GM12872 (cell line): Measurements from ENCODE around the gene PPM1D.

ENCODE experiments used
- TF ChIP-seq, protein P1 (sequence below): IDR thresholded peaks from 3 replicates; pipeline ENCODE4 v1.5.1; 2011; ENCODE audit warnings: low read depth, mild to moderate bottlenecking, low read length, moderate library complexity; ENCODE audit not compliant: insufficient read depth

PPM1D gene

DNA sequence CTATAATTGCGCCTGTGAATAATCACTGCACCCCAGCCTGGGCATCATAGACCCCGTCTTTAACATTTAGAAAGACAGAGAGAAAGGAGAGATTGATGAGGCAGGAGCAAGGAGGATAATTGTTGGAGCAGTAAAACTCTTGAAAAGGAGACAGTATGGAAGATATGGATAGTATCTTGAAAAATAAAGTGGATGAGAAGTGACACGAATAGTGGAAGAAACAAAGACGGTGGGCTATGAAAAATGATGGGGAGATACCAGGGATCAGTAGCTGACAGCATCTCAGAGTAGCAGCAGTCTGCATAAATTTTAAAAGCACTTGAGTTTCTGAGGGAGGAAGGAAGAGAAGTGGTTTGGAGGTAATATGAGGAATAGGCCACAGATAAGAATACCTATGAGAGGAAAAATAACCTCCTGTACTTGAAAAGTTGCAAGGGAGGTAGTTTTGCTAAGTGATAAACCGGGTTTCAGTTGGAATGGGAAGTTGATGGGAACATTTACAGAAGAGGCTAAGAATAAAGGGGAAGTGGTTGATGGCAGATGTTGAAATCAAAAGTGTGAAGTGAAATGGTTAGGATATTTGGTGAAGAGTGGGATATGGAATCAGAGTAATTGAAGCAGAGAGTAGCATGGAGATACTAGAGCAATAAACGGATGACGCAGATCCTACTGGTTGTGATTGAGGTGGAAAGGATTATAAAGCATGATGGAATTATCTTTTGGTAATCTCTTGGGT lies 1.8 kb upstream of the PPM1D start:
- TF ChIP-seq, protein P1, sequence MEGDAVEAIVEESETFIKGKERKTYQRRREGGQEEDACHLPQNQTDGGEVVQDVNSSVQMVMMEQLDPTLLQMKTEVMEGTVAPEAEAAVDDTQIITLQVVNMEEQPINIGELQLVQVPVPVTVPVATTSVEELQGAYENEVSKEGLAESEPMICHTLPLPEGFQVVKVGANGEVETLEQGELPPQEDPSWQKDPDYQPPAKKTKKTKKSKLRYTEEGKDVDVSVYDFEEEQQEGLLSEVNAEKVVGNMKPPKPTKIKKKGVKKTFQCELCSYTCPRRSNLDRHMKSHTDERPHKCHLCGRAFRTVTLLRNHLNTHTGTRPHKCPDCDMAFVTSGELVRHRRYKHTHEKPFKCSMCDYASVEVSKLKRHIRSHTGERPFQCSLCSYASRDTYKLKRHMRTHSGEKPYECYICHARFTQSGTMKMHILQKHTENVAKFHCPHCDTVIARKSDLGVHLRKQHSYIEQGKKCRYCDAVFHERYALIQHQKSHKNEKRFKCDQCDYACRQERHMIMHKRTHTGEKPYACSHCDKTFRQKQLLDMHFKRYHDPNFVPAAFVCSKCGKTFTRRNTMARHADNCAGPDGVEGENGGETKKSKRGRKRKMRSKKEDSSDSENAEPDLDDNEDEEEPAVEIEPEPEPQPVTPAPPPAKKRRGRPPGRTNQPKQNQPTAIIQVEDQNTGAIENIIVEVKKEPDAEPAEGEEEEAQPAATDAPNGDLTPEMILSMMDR, result no peak

DNA sequence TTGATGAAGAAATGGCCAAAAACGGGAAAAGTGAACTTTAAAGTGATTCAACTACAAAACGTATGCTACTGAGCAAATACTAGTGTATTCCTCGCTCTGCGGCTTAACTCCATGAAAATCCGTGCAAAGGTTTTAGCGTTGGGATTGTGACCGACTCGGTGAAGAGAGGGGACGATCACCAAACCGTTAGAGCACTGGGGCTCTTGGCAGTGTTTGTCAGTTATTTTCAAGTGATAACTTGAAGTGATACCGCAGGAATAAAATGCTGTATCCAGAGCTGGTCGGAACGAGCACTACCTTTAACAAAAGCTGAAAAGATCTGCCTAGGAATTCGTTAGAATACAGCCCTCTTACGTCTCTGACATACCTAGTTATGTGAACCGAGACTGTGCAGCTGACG lies 773 bp upstream of the PPM1D start:
- TF ChIP-seq, protein P1, result no peak

DNA sequence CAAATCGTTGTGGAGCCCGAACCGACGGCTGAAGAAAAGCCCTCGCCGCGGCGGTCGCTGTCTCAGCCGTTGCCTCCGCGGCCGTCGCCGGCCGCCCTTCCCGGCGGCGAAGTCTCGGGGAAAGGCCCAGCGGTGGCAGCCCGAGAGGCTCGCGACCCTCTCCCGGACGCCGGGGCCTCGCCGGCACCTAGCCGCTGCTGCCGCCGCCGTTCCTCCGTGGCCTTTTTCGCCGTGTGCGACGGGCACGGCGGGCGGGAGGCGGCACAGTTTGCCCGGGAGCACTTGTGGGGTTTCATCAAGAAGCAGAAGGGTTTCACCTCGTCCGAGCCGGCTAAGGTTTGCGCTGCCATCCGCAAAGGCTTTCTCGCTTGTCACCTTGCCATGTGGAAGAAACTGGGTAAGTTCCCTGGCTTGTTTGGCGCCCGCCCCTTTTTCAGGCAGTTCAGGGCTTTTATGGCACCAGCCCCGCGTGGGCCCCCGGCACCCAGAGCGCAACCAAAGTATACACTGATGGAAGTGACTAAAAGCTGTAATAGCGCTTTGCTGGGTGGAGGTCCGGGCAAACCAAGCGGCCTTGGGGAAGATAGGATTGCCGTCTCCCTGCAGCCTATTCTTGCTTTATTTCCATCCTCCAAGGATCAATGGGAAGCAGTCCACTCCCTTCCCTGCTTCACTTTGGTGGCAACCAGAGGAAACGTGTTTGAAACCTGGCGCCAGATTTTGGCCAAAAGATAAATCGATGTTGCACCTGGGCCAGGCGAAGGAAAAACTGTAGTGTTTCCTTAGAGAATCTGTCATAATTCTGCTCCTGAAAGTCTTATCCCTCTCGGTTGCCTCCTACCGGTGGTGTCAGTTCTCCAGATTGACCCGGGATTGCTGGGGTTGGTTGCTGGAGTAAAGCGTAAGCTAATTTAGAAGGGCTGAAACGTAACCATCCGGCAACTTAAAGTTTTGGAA lies 775 bp downstream of the PPM1D start:
- TF ChIP-seq, protein P1, result peak; percentile 80

DNA sequence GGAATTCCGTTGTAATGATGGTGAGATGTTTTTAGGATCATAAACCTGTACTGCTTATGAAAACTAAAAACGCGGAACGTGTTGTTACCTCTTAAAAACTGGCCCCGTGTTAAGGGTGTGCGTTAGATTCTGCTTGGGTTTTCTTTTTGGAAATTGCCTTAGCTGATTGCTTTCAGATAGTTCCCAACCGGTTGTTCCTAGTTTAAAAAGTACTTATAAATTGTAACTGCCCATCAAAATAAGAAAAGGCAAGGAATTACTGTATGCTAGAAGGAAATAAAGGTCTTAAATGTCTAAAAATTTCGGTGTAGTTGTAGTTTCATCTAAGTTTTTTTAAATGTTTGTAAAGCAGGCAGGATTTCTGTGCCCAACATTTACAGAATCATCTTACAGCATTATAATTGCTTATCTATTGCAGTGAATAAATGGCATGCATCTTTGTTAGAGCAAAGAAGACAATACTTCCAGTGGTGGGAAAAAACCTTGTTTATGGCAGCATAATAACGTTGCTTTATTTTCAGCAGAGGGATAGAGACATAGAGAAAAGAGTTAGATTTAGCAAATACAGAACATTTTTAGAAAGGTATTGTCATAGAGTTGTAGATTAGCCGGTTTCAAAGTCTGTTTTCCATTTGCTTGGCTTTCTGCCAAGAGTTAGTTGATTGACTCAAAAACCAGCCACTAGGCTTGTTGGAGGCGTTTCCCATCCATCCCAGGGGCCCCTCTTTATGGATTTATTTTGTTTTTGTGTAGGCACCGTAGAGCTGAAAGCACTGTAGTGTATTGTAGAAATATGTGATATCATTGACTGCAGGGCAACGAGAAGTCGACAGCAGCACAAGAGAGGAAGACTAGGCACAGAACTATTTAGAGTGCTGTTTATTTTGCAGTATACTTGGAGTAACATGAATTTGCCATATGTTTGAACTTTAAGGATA lies 1.7 kb downstream of the PPM1D start:
- TF ChIP-seq, protein P1, result no peak

DNA sequence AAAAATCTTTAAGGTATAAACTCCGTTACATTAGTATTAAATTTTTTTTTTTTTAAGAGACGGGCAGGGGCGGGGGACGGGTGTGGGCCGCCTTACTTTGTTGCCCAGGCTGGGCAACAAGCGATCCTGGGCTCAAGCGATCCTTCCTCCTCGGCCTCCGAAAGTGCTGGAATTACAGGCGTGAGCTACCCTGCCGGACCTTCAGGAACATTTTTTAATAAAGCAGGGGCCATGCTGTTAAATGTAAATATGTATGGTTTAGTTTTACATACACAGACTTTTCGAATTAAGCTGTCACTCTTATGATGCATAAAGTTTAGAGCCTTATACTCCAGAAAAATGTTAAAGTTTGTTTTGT lies 2.4 kb downstream of the PPM1D start:
- TF ChIP-seq, protein P1, result no peak

DNA sequence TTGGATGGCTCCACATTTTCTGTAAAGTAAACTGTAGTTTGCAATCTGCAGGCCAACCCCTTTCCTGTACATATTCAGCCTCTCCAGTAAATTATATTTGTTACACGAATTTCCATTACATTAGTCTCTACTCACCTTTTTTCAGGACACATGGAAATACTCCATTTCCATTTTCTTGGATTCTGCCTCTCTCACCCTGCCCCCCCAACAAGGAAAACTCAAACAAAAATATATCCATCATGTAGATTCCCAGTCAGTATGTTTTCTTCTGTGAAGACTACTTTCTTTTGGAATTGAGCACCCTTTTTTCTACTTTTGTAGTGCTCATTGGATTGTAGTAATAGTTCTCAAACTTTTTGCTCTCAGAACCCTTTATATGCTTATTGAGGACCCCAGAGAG lies 2.9 kb downstream of the PPM1D start:
- TF ChIP-seq, protein P1, result no peak

DNA sequence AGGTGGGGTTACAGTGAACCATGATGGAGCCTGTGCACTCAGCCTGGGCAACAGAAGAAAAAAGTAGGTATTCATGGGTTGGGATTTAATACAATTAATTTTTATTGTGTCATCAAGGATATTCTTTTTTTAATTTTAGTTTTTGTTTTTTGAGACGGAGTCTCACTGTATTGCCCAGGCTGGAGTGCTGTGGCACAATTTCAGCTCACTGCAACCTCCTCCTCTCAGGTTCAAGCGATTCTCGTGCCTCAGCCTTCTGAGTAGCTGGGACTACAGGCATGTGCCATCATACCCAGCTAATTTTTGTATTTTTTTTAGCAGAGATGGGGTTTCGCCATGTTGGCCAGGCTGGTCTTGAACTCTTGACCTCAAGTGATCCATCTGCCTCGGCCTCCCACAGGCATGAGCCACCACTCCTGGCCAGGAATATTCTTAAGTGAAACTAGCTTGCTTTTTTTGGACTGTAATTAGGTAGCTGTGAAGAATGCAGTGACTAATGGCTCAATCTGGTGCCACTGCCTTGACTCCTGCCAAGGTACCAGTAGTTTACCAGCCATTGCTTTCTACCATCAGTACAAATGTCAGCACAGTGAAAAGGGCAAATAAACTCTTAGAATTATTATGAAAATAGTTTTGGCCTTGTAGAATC lies 4.8 kb downstream of the PPM1D start:
- TF ChIP-seq, protein P1, result no peak
